ENCODE results near the gene CNTNAP4. TPM values are rescaled to one million over a fixed set of nuclear protein-coding genes. Genes with fewer than 3 reads are reported as not detected.

The CNTNAP4 gene
- total RNA-seq, 1 experiment from 2014 or later = not detected

GRCh38 chr16:76389126-76389525 lies 111.9 kb downstream of the CNTNAP4 start:
- H3K27ac Mint-ChIP-seq = no peak overlapping the region
- H3K4me1 Mint-ChIP-seq = 0 out of 2 replicates have a peak, but pooled peaks cover 3% of the 10 kb centered on the region
- H3K9me3 Mint-ChIP-seq = peaks cover 33% of the 10 kb centered on the region
- no peak overlapping the region for H3K4me3 Mint-ChIP-seq
- no peaks in the 10 kb centered on the region for H3K27me3 Mint-ChIP-seq (ENCODE audit: low read depth)
- ChIA-PET CTCF (no interaction called here), POLR2A (no interaction called here)
- no peak for DNase-seq (ENCODE audit: low spot score)
- no peak for TF ChIP-seq ZNF121 (CRISPR knock-in tag; IDR thresholded peaks at IDR 0.05)
- no peak for TF ChIP-seq TP53 (CRISPR knock-in tag; IDR thresholded peaks at IDR 0.05)
- no peak for TF ChIP-seq JUN (CRISPR knock-in tag; IDR thresholded peaks at IDR 0.05)
- no peak for TF ChIP-seq IRF2 (CRISPR knock-in tag; IDR thresholded peaks at IDR 0.05; ENCODE audit: borderline replicate concordance, low read depth)
- no peak for TF ChIP-seq SP1 (CRISPR knock-in tag; conservative IDR thresholded peaks at IDR 0.05)
- no peak for TF ChIP-seq NR3C1 (CRISPR knock-in tag; conservative IDR thresholded peaks at IDR 0.05; ENCODE audit: low read depth)
- TF ChIP-seq TEAD1 (CRISPR knock-in tag; IDR thresholded peaks at IDR 0.05) = no peak
- no peak for TF ChIP-seq ZNF281 (CRISPR knock-in tag; IDR thresholded peaks at IDR 0.05)
- no peak for TF ChIP-seq ZNF317 (CRISPR knock-in tag; IDR thresholded peaks at IDR 0.05; ENCODE audit: borderline replicate concordance, low read depth)
- no peak for TF ChIP-seq OVOL2 (CRISPR knock-in tag; IDR thresholded peaks at IDR 0.05; ENCODE audit: borderline replicate concordance)
- no peak for ATAC-seq
- peaks cover 5% of the 10 kb centered on the region for H3K36me3 Mint-ChIP-seq

- 0 out of 2 replicates have a peak, but pooled peaks cover 3% of the 10 kb centered on the region for H3K4me1 Mint-ChIP-seq
- no peak overlapping the region for H3K27ac Mint-ChIP-seq
- POLR2A ChIA-PET = no interaction called here
- no peak for ATAC-seq
- TF ChIP-seq ZNF219 (CRISPR knock-in tag; IDR thresholded peaks at IDR 0.05; ENCODE audit: borderline replicate concordance) = no peak
- CTCF ChIA-PET = no interaction called here
- no peak for DNase-seq (ENCODE audit: low spot score)
- no peak overlapping the region for H3K4me3 Mint-ChIP-seq
- peaks cover 8% of the 10 kb centered on the region for H3K36me3 Mint-ChIP-seq
- no peaks in the 10 kb centered on the region for H3K27me3 Mint-ChIP-seq (ENCODE audit: low read depth)
- H3K9me3 Mint-ChIP-seq = peaks cover 38% of the 10 kb centered on the region
Measured at GRCh38 chr16:76390476-76390875, 113.3 kb downstream of the CNTNAP4 start.

GRCh38 chr16:76396977-76397376 lies 119.8 kb downstream of the CNTNAP4 start:
- no peaks in the 10 kb centered on the region for H3K4me1 Mint-ChIP-seq
- DNase-seq (ENCODE audit: low spot score) = no peak
- peaks cover 26% of the 10 kb centered on the region for H3K36me3 Mint-ChIP-seq
- ChIA-PET POLR2A (interaction anchor here (0.6 kb wide), 1 partner anchor 193 kb away, joined by 3 read pairs; no protein-coding TSS in a partner anchor), CTCF (no interaction called here)
- H3K4me3 Mint-ChIP-seq = no peak overlapping the region
- no peak overlapping the region for H3K27ac Mint-ChIP-seq
- H3K27me3 Mint-ChIP-seq (ENCODE audit: low read depth) = no peaks in the 10 kb centered on the region
- peaks cover 58% of the 10 kb centered on the region for H3K9me3 Mint-ChIP-seq
- no peak for ATAC-seq
- no peak for TF ChIP-seq TCF7 (CRISPR knock-in tag; IDR thresholded peaks at IDR 0.05; ENCODE audit: low read depth)
- TF ChIP-seq GRHL2 (CRISPR knock-in tag; IDR thresholded peaks at IDR 0.05; ENCODE audit: insufficient replicate concordance, severe bottlenecking) = no peak
- no peak for TF ChIP-seq FOXJ3 (CRISPR knock-in tag; IDR thresholded peaks at IDR 0.05; ENCODE audit: borderline replicate concordance)
- no peak for TF ChIP-seq JAZF1 (CRISPR knock-in tag; IDR thresholded peaks at IDR 0.05)
- TF ChIP-seq ZNF121 (CRISPR knock-in tag; IDR thresholded peaks at IDR 0.05) = no peak
- no peak for TF ChIP-seq ZMAT4 (CRISPR knock-in tag; IDR thresholded peaks at IDR 0.05)
- no peak for TF ChIP-seq FOXK1 (CRISPR knock-in tag; IDR thresholded peaks at IDR 0.05)
- TF ChIP-seq ZNF423 (CRISPR knock-in tag; IDR thresholded peaks at IDR 0.05) = no peak
- no peak for TF ChIP-seq SP1 (CRISPR knock-in tag; conservative IDR thresholded peaks at IDR 0.05)
- no peak for TF ChIP-seq NFATC4 (CRISPR knock-in tag; IDR thresholded peaks at IDR 0.05)
- TF ChIP-seq NR1H2 (CRISPR knock-in tag; IDR thresholded peaks at IDR 0.05) = no peak
- TF ChIP-seq ZNF512 (CRISPR knock-in tag; IDR thresholded peaks at IDR 0.05; ENCODE audit: borderline replicate concordance) = no peak
- TF ChIP-seq TP53 (CRISPR knock-in tag; IDR thresholded peaks at IDR 0.05) = no peak
- TF ChIP-seq RORB (CRISPR knock-in tag; IDR thresholded peaks at IDR 0.05) = no peak
- no peak for TF ChIP-seq ZNF425 (CRISPR knock-in tag; conservative IDR thresholded peaks at IDR 0.05)
- no peak for TF ChIP-seq CDX4 (CRISPR knock-in tag; IDR thresholded peaks at IDR 0.05; ENCODE audit: borderline replicate concordance)
- no peak for TF ChIP-seq E2F5 (CRISPR knock-in tag; IDR thresholded peaks at IDR 0.05)
- no peak for TF ChIP-seq ZNF138 (CRISPR knock-in tag; conservative IDR thresholded peaks at IDR 0.05)

Data from WTC11 (cell line).